Mononuclear cell (primary cell): ENCODE results near the gene CAVIN4. TPM values are rescaled to one million over a fixed set of nuclear protein-coding genes. Genes with fewer than 3 reads are reported as not detected.

Source experiments
- H3K27me3 ChIP-seq: 2 replicates; pipeline ENCODE4 v1.6.0; 2011; ENCODE audit warnings: low read length, control low read depth; ENCODE audit not compliant: insufficient read depth
- H3K4me1 ChIP-seq: 2 replicates; pipeline ENCODE4 v1.5.1; 2011; ENCODE audit warnings: mild to moderate bottlenecking, low read length, control low read depth; ENCODE audit not compliant: insufficient read depth
- H3K4me3 ChIP-seq: 2 replicates; pipeline ENCODE4 v1.5.1; 2011; ENCODE audit warnings: mild to moderate bottlenecking, low read length, moderate library complexity
- H3K9me3 ChIP-seq: 2 replicates; pipeline ENCODE4 v1.5.1; 2011; ENCODE audit warnings: low read depth, mild to moderate bottlenecking, control low read depth, low read length
- total RNA-seq: library from RNA; depleted of rRNA; stranded (reverse); fragments of >200 nt; gene quantifications from one replicate; pipeline ENCODE4 v1.2.3, GENCODE V29; 2012

The CAVIN4 gene
- total RNA-seq, 1 donor, result not detected

- H3K9me3 ChIP-seq, result no peaks in the 10 kb centered on the region
- H3K4me3 ChIP-seq, result no peak overlapping the region
- H3K4me1 ChIP-seq, result peaks cover 12% of the 10 kb centered on the region
- no peaks in the 10 kb centered on the region for H3K27me3 ChIP-seq
Observed at GRCh38 chr9:100602342-100602801, 24.5 kb downstream of the CAVIN4 start.

- H3K4me1 ChIP-seq, result no peaks in the 10 kb centered on the region
- H3K4me3 ChIP-seq, result no peak overlapping the region
- no peaks in the 10 kb centered on the region for H3K27me3 ChIP-seq
- no peaks in the 10 kb centered on the region for H3K9me3 ChIP-seq
Observed at GRCh38 chr9:100605405-100605804, 27.5 kb downstream of the CAVIN4 start.

- Histone ChIP-seq H3K9me3 (no peaks in the 10 kb centered on the region), H3K27me3 (no peaks in the 10 kb centered on the region), H3K4me1 (no peaks in the 10 kb centered on the region), H3K4me3 (no peak overlapping the region)
Observed at GRCh38 chr9:100619194-100619593, 41.3 kb downstream of the CAVIN4 start.

- Histone ChIP-seq H3K9me3 (no peaks in the 10 kb centered on the region), H3K27me3 (no peaks in the 10 kb centered on the region), H3K4me1 (no peaks in the 10 kb centered on the region), H3K4me3 (no peak overlapping the region)
Observed at GRCh38 chr9:100619665-100620064, 41.8 kb downstream of the CAVIN4 start.

- Histone ChIP-seq H3K27me3 (no peaks in the 10 kb centered on the region), H3K4me1 (no peaks in the 10 kb centered on the region), H3K9me3 (no peaks in the 10 kb centered on the region), H3K4me3 (no peak overlapping the region)
Observed at GRCh38 chr9:100623969-100624368, 46.1 kb downstream of the CAVIN4 start.

GRCh38 chr9:100626949-100627348, 49.1 kb downstream of the CAVIN4 start:
- Histone ChIP-seq H3K9me3 (no peaks in the 10 kb centered on the region), H3K4me1 (no peaks in the 10 kb centered on the region), H3K27me3 (no peaks in the 10 kb centered on the region), H3K4me3 (no peak overlapping the region)

- no peak overlapping the region for H3K4me3 ChIP-seq
- H3K27me3 ChIP-seq, result no peaks in the 10 kb centered on the region
- no peaks in the 10 kb centered on the region for H3K9me3 ChIP-seq
- H3K4me1 ChIP-seq, result no peaks in the 10 kb centered on the region
Observed at GRCh38 chr9:100637787-100638186, 59.9 kb downstream of the CAVIN4 start.

Other genes with a start within 250 kb of the CAVIN4 start
- gene TEX10, start 225.1 kb upstream of the CAVIN4 start, total RNA-seq, result 18.9 TPM
- 14.0 TPM for gene MSANTD3, start 150.9 kb upstream of the CAVIN4 start, total RNA-seq
- gene TMEFF1, start 104.9 kb upstream of the CAVIN4 start, total RNA-seq, result not detected